ENCODE measurements around the gene LGALS4.
"Not testable (repeated sequence)": the region's sequence is repeated elsewhere in the genome, so short reads cannot be mapped to it uniquely, and the experiment has no call there.

The LGALS4 gene

GRCh38 chr19:38819231-38819920, 6.6 kb upstream of the LGALS4 start:
- no peak for DNase-seq

GRCh38 chr19:38817081-38817480, 4.3 kb upstream of the LGALS4 start:
- DNase-seq, result no peak

- DNase-seq, result no peak
These were observed 3.5 kb upstream of the LGALS4 start for GRCh38 chr19:38816131-38816750.

- DNase-seq, result no peak
These were observed 2.6 kb upstream of the LGALS4 start for GRCh38 chr19:38815059-38816001.

- not testable (repeated sequence) for DNase-seq
These were observed 1.2 kb upstream of the LGALS4 start for GRCh38 chr19:38813932-38814331.

GRCh38 chr19:38813323-38813722, 578 bp upstream of the LGALS4 start:
- no peak for DNase-seq

- no peak for DNase-seq
These were observed 520 bp downstream of the LGALS4 start for GRCh38 chr19:38812009-38812840.

- DNase-seq, result no peak
These were observed 3.0 kb downstream of the LGALS4 start for GRCh38 chr19:38809592-38810252.

GRCh38 chr19:38808741-38809140, 4.0 kb downstream of the LGALS4 start:
- no peak for DNase-seq

GRCh38 chr19:38807374-38808098, 5.2 kb downstream of the LGALS4 start:
- DNase-seq, result not testable (repeated sequence)

- no peak for DNase-seq
These were observed 6.4 kb downstream of the LGALS4 start for GRCh38 chr19:38806371-38806770.

GRCh38 chr19:38805180-38805579, 7.6 kb downstream of the LGALS4 start:
- DNase-seq, result no peak

- no peak for DNase-seq
These were observed 9.2 kb downstream of the LGALS4 start for GRCh38 chr19:38803543-38803942.

GRCh38 chr19:38801359-38802095, 11.2 kb downstream of the LGALS4 start:
- no peak for DNase-seq

- no peak for DNase-seq
These were observed 12.0 kb downstream of the LGALS4 start for GRCh38 chr19:38800577-38801347.

- DNase-seq, result no peak
These were observed 13.6 kb downstream of the LGALS4 start for GRCh38 chr19:38799104-38799503.

- not testable (repeated sequence) for DNase-seq
These were observed 15.0 kb downstream of the LGALS4 start for GRCh38 chr19:38797781-38798180.

GRCh38 chr19:38796154-38796553, 16.6 kb downstream of the LGALS4 start:
- DNase-seq, result no peak

GRCh38 chr19:38795549-38795948, 17.2 kb downstream of the LGALS4 start:
- DNase-seq, result no peak

- DNase-seq, result no peak
These were observed 19.1 kb downstream of the LGALS4 start for GRCh38 chr19:38793671-38794070.
